GM10266 (cell line): ENCODE results near the gene B3GNT8.

Experiments used
- DNase-seq: peaks from one replicate; pipeline ENCODE4 v3.0.0; 2012; ENCODE audit errors: extremely low spot score
- CTCF ChIP-seq: IDR thresholded peaks from 2 replicates; pipeline ENCODE4 v1.5.1; 2012; ENCODE audit warnings: mild to moderate bottlenecking, low read depth; ENCODE audit not compliant: control insufficient read depth, insufficient read depth; ENCODE audit errors: missing control alignments

The B3GNT8 gene

GRCh38 chr19:41421314-41421713, 5.9 kb downstream of the B3GNT8 start:
- no peak for DNase-seq
- TF ChIP-seq CTCF = no peak

GRCh38 chr19:41420101-41420880, 6.9 kb downstream of the B3GNT8 start:
- TF ChIP-seq CTCF = no peak
- no peak for DNase-seq

- no peak for TF ChIP-seq CTCF
- DNase-seq = no peak
Observed at GRCh38 chr19:41416194-41416674, 10.9 kb downstream of the B3GNT8 start.

- no peak for DNase-seq
- TF ChIP-seq CTCF = no peak
Observed at GRCh38 chr19:41415154-41415571, 12.0 kb downstream of the B3GNT8 start.

GRCh38 chr19:41414461-41414860, 12.7 kb downstream of the B3GNT8 start:
- no peak for DNase-seq
- TF ChIP-seq CTCF = no peak

GRCh38 chr19:41413947-41414346, 13.2 kb downstream of the B3GNT8 start:
- TF ChIP-seq CTCF = no peak
- no peak for DNase-seq

- TF ChIP-seq CTCF = no peak
- no peak for DNase-seq
Observed at GRCh38 chr19:41412953-41413352, 14.2 kb downstream of the B3GNT8 start.
